ENCODE measurements around the gene ZNRF4.

DNA sequence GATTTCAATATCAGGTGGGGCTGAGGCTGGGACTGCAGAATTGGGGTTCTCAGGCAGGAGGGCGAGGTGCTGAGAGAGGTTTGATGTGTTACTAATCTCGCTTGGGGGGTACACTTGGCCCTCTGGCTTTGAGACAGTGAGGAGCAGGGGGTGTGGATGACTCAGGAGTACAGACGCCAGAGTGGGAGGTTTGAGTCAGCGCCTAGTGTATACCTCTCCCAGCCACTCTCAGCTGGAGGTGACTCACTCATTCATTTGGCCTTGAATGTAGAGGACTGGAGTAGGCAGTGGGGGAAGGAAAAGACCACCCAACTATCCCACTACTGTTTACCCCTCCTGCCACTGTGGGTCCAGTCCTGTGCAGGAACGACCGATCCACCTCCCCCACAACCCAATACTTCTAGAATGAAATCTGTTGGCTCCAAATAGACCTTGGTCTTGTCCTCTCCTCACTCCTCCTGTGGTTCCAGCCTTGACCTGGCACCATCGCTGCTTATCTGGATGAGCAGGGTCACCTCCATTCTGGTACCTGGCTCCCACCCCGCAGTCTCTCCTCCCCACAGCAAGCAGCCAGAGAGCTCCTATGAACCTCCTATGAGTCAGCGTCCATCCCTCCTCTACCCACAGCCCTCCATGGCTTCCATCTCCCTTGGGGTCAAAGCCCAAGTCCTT lies 20.1 kb upstream of the ZNRF4 start:
- TF ChIP-seq, protein P1, sequence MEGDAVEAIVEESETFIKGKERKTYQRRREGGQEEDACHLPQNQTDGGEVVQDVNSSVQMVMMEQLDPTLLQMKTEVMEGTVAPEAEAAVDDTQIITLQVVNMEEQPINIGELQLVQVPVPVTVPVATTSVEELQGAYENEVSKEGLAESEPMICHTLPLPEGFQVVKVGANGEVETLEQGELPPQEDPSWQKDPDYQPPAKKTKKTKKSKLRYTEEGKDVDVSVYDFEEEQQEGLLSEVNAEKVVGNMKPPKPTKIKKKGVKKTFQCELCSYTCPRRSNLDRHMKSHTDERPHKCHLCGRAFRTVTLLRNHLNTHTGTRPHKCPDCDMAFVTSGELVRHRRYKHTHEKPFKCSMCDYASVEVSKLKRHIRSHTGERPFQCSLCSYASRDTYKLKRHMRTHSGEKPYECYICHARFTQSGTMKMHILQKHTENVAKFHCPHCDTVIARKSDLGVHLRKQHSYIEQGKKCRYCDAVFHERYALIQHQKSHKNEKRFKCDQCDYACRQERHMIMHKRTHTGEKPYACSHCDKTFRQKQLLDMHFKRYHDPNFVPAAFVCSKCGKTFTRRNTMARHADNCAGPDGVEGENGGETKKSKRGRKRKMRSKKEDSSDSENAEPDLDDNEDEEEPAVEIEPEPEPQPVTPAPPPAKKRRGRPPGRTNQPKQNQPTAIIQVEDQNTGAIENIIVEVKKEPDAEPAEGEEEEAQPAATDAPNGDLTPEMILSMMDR (tag by site-specific recombination; IDR thresholded peaks at IDR 0.05), result no peak
- TF ChIP-seq ZNF146 (tag by site-specific recombination; IDR thresholded peaks at IDR 0.05) (no peak), ZNF10 (tag by site-specific recombination; IDR thresholded peaks at IDR 0.05) (no peak), ZNF132 (tag by site-specific recombination; IDR thresholded peaks at IDR 0.05; ENCODE audit: borderline replicate concordance) (no peak), YY1 (tag by site-specific recombination; IDR thresholded peaks at IDR 0.05) (no peak), ZNF501 (tag by site-specific recombination; IDR thresholded peaks at IDR 0.05) (no peak), KLF1 (tag by site-specific recombination; IDR thresholded peaks at IDR 0.05) (no peak), TRIM28 (IDR thresholded peaks at IDR 0.05; ENCODE audit: borderline replicate concordance, low read length) (no peak), ZNF24 (tag by site-specific recombination; IDR thresholded peaks at IDR 0.05) (no peak), ZNF707 (tag by site-specific recombination; IDR thresholded peaks at IDR 0.05) (no peak), ZSCAN16 (tag by site-specific recombination; IDR thresholded peaks at IDR 0.05) (no peak)
- TF ChIP-seq, protein P2, sequence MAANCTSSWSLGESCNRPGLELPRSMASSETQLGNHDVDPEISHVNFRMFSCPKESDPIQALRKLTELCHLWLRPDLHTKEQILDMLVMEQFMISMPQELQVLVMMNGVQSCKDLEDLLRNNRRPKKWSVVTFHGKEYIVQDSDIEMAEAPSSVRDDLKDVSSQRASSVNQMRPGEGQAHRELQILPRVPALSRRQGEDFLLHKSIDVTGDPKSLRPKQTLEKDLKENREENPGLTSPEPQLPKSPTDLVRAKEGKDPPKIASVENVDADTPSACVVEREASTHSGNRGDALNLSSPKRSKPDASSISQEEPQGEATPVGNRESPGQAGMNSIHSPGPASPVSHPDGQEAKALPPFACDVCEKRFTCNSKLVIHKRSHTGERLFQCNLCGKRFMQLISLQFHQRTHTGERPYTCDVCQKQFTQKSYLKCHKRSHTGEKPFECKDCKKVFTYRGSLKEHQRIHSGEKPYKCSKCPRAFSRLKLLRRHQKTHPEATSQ (tag by site-specific recombination; IDR thresholded peaks at IDR 0.05), result no peak
- TF ChIP-seq, protein P3, sequence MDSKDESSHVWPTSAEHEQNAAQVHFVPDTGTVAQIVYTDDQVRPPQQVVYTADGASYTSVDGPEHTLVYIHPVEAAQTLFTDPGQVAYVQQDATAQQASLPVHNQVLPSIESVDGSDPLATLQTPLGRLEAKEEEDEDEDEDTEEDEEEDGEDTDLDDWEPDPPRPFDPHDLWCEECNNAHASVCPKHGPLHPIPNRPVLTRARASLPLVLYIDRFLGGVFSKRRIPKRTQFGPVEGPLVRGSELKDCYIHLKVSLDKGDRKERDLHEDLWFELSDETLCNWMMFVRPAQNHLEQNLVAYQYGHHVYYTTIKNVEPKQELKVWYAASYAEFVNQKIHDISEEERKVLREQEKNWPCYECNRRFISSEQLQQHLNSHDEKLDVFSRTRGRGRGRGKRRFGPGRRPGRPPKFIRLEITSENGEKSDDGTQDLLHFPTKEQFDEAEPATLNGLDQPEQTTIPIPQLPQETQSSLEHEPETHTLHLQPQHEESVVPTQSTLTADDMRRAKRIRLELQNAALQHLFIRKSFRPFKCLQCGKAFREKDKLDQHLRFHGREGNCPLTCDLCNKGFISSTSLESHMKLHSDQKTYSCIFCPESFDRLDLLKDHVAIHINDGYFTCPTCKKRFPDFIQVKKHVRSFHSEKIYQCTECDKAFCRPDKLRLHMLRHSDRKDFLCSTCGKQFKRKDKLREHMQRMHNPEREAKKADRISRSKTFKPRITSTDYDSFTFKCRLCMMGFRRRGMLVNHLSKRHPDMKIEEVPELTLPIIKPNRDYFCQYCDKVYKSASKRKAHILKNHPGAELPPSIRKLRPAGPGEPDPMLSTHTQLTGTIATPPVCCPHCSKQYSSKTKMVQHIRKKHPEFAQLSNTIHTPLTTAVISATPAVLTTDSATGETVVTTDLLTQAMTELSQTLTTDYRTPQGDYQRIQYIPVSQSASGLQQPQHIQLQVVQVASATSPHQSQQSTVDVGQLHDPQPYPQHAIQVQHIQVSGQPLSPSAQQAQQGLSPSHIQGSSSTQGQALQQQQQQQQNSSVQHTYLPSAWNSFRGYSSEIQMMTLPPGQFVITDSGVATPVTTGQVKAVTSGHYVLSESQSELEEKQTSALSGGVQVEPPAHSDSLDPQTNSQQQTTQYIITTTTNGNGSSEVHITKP (tag by site-specific recombination; IDR thresholded peaks at IDR 0.05), result no peak
- TF ChIP-seq, protein P4, sequence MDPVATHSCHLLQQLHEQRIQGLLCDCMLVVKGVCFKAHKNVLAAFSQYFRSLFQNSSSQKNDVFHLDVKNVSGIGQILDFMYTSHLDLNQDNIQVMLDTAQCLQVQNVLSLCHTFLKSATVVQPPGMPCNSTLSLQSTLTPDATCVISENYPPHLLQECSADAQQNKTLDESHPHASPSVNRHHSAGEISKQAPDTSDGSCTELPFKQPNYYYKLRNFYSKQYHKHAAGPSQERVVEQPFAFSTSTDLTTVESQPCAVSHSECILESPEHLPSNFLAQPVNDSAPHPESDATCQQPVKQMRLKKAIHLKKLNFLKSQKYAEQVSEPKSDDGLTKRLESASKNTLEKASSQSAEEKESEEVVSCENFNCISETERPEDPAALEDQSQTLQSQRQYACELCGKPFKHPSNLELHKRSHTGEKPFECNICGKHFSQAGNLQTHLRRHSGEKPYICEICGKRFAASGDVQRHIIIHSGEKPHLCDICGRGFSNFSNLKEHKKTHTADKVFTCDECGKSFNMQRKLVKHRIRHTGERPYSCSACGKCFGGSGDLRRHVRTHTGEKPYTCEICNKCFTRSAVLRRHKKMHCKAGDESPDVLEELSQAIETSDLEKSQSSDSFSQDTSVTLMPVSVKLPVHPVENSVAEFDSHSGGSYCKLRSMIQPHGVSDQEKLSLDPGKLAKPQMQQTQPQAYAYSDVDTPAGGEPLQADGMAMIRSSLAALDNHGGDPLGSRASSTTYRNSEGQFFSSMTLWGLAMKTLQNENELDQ (tag by site-specific recombination; IDR thresholded peaks at IDR 0.05; ENCODE audit: low read depth), result no peak

Data from HEK293 (cell line).